NCI-H2081 (cell line): ENCODE results near the gene ELMO1.
"Not testable (repeated sequence)": the region's sequence is repeated elsewhere in the genome, so short reads cannot be mapped to it uniquely, and the experiment has no call there.

Source experiments
- DNase-seq, 2 experiments: peaks; one replicate each; lab custom pipeline; 2025; lab: John Stamatoyannopoulos, UW

ELMO1 gene

GRCh38 chr7:37191797-37192196 is 256.9 kb downstream of the ELMO1 start:
- DNase-seq = no peak

- DNase-seq = peak; percentile 68 to 91
These were observed 261.5 kb downstream of the ELMO1 start for GRCh38 chr7:37187179-37187578.

DNA sequence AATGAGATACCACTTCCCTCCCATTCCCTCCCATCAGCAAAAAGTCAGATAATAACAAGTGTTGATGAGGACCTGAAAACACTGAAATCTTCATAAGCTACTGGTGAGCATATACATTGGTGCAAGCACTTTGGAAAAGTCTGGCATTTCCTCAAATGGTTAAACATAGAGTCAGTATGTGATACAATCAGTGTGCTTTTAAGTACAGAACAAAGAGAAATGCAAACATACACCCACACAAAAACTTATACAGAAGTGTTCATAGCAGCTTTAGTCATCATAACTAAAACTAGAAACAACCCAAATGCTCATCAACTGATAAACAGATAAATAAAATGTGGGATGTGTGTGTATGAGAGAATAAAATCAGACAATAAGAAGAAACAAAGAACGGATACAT is 261.9 kb downstream of the ELMO1 start:
- DNase-seq = peak in 1 of 2 experiments; percentile 42

DNA sequence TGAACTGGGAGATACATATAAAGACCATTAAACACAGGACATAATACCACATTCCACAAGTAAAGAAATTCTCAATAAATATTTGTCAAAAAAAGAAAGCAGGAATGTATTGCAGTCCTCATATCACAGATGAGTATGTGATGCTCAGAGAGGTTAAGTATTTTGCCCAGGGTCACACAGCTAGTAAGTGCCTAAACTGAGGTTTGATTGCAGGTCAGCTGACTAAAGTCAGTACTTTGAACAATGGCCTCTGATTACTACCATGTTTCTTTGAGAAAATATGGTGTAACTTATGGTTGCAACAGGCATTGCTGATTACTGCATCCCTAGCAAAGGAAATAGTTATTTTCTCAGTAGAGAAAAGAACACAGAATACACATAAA is 267.1 kb downstream of the ELMO1 start:
- no peak for DNase-seq

- no peak for DNase-seq
These were observed 267.7 kb downstream of the ELMO1 start for GRCh38 chr7:37180828-37181549.

GRCh38 chr7:37176079-37176478 is 272.6 kb downstream of the ELMO1 start:
- no peak for DNase-seq

DNA sequence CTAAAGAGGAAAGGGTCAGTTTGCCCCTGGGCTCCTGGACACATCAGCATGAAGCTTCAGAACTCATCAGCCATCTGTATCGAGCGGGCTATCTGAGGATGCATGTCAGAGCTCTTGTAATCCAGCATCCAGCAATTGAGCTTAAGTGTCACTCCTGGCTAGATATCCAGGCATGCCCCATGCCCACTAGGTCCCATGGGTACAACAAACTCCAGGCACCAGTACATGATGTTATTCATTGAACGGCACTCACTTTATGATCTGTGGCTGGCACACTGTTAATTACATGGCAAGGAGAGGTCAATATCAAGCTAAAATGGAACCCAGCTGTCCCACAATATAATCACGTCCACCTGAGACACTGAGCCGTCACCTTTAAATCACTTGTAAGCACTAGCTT is 274.2 kb downstream of the ELMO1 start:
- no peak for DNase-seq

GRCh38 chr7:37173670-37174069 is 275.0 kb downstream of the ELMO1 start:
- no peak for DNase-seq

GRCh38 chr7:37162106-37162505 is 286.6 kb downstream of the ELMO1 start:
- no peak for DNase-seq

- DNase-seq = no peak
These were observed 288.0 kb downstream of the ELMO1 start for GRCh38 chr7:37160656-37161055.

DNA sequence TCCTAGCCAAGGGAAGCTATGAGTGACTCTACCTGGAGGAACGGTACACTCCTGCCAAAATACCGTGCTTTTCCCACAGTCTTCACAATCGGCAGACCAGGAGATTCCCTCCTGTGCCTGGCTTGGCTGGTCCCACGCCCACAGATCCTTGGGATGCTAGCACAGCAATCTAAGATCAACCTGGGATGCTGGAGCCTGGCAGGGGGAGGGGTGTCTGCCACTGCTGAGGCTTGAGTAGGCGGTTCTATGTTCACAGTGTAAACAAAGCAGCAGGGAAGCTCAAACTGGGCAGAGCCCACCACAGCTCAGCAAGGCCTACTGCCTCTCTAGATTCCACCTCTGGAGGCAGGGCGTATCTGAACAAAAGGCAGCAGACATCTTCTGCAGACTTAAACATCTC is 295.3 kb downstream of the ELMO1 start:
- no peak for DNase-seq

DNA sequence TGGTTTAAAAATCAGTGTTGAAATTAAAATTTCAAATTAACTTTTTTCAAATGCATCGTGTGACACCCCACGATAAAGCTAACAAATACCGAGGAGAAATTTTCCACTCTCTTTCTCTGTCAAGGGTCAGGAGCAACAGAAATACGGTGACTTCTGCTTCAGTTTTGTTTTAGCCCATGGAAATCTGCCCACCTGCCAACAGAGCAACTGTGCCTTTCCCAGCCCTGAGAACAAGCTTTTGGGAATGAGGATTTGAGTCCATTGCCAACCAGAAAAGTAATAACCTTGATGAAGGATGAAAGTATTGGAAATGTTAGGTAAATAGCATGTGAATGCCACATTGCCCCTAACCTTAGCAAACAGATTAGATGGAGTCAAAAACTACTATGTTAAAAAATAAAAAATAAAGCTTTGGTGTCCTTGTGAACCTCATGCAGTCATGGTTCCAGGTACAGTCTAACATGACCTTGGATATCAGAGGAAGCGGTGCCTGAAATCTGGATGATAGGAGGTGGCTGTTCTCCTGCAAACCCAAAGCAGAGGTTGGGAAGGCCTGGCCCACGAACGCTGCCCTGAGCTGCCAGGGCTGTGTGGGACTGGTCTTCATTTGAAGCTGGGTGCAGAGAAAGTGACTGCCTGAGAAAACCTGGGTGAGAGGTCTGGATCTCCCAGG is 296.8 kb downstream of the ELMO1 start:
- DNase-seq = no peak

- DNase-seq = no peak
These were observed 297.8 kb downstream of the ELMO1 start for GRCh38 chr7:37150856-37151255.

GRCh38 chr7:37150180-37150579 is 298.5 kb downstream of the ELMO1 start:
- no peak for DNase-seq

- DNase-seq = no peak
These were observed 298.9 kb downstream of the ELMO1 start for GRCh38 chr7:37149773-37150124.

DNA sequence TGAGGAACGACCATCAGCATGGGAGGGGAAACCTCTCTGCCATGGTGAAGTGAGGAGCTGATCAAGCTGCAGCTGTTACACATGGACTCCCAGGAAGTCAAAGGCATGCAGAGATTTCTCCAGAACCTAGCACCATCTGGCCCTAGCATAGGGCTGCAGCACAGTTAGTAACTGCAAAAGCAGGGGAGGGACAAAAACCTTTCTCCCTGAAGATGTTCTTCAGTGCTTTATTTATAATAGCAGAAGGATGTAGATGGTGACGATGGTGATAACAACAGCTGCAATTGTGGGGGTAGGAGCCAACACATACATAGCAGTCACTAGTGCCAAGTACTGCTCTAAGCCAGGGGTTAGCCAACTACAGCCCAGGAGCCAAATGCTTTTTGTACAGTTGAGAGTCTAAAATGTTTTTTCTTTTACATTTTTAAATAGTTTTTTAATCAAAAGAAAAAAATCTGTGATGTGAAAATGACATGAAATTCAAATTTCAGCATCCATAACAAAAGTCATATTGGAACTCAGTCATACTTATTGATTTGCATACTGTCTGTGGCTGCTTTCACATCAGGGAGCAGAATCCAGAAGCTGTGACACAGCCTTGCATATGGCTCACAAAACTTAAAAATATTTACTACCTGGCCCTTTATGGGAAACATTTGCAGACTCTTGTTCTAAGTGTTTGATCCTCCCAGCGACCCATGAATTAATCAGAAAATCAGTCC is 299.5 kb downstream of the ELMO1 start:
- DNase-seq = peak in 1 of 2 experiments; percentile 25

GRCh38 chr7:37145682-37146081 is 303.0 kb downstream of the ELMO1 start:
- no peak for DNase-seq

DNA sequence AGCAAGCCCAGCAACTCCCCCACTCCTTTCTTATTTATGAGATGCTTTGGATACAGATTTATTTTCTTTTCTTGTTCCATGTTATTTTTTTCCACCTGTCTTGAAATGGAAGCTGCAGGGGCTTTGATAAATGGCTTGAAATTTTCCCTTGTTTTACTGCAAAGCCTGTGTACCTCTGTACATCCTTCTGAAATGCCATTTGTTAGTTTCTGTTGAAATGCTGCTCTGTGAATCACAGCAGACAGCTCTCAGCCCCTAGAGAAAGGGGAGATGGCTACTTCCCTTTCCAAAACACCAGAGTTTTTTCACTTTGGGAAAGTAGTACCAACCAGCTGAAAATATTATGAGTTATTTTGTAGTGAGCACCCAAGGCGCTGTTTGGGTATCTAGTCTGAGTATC is 304.2 kb downstream of the ELMO1 start:
- DNase-seq = no peak

GRCh38 chr7:37142958-37143357 is 305.7 kb downstream of the ELMO1 start:
- DNase-seq = no peak

DNA sequence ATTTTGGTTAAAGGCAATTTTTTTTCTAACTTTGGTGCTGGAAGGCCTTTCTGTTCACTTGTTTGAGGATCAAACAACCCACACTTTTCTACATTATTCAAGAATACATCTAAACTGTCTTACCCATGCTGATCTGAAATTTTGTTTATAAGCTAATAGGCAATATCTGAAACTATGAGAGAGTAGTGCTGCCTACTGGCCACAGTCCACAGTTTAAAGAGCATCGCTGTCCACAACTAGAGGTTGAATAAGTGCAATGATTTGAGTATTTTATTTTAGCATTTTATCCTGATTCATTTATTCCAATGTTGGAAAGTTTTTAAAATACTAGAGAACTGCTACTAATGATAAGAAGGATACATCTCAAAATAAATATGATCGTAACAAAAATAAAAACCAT is 306.9 kb downstream of the ELMO1 start:
- no peak for DNase-seq

- not testable (repeated sequence) for DNase-seq
These were observed 314.8 kb downstream of the ELMO1 start for GRCh38 chr7:37133902-37134301.

- DNase-seq = no peak
These were observed 316.8 kb downstream of the ELMO1 start for GRCh38 chr7:37131855-37132254.

DNA sequence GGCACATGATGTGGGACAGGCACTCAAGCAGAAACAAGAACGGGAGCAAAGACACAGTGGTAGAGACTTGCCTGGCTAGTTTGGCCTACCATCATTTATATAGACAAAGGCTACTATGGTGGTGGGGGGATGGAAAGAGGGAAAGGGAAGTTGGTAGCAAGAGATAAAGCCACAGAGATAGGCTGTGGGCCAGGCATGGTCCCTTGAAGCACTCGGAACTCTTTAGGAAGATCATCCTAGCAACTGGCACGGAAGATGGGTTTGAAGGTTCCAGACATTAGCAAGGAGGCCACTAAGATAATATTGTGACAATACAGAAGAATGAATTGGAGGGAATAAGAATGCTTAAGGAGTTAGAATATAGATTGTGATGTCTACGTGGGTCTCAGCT is 319.6 kb downstream of the ELMO1 start:
- DNase-seq = no peak
